K562 (cell line): ENCODE data around the gene TLCD1. TPM values are rescaled to one million over a fixed set of nuclear protein-coding genes. Genes with fewer than 3 reads are reported as not detected.

Experiments
- BRF1 ChIP-seq: IDR thresholded peaks from 3 replicates; pipeline ENCODE4 v1.6.1; 2011; ENCODE audit warnings: borderline replicate concordance, mild to moderate bottlenecking; ENCODE audit not compliant: insufficient read length; ENCODE audit errors: extremely low read depth
- CHAMP1 ChIP-seq: fragments of 450-650 bp; IDR thresholded peaks from 2 replicates; pipeline ENCODE4 v1.6.1; 2016; ENCODE audit warnings: mild to moderate bottlenecking
- CSDE1 ChIP-seq, 2 experiments: fragments of 450-650 bp; IDR thresholded peaks; 2 replicates each; pipeline ENCODE4 v1.6.1; 2016; ENCODE audit warnings: mild to moderate bottlenecking in 1 of 2
- FUS ChIP-seq: fragments of 200-400 bp; formaldehyde crosslinking; optimal IDR thresholded peaks from 2 replicates; pipeline ENCODE3; 2017; ENCODE audit warnings: low read depth, low read length
- HDAC8 ChIP-seq: fragments of 450-650 bp; IDR thresholded peaks from 2 replicates; pipeline ENCODE4 v1.6.1; 2016; ENCODE audit warnings: mild to moderate bottlenecking, missing genetic modification characterization, moderate library complexity, missing compliant biosample characterization
- L3MBTL2 ChIP-seq: fragments of 450-650 bp; IDR thresholded peaks from 2 replicates; pipeline ENCODE4 v1.6.1; 2016; ENCODE audit warnings: mild to moderate bottlenecking, moderate library complexity
- NUFIP1 ChIP-seq: fragments of 450-650 bp; IDR thresholded peaks from 2 replicates; pipeline ENCODE4 v1.6.1; 2018; ENCODE audit not compliant: partially characterized antibody
- PHF8 ChIP-seq: fragments of 200-600 bp; sonication (generic); IDR thresholded peaks from 2 replicates; pipeline ENCODE4 v1.6.1; 2012; ENCODE audit warnings: mixed run types, mild to moderate bottlenecking, inconsistent platforms, low read length, moderate library complexity, borderline replicate concordance
- POLR2H ChIP-seq: IDR thresholded peaks from 2 replicates; pipeline ENCODE4 v1.6.1; 2016; ENCODE audit warnings: missing genetic modification characterization, low read depth, mild to moderate bottlenecking, control low read depth, missing compliant biosample characterization, moderate library complexity
- RBM14 ChIP-seq: fragments of 200-400 bp; formaldehyde crosslinking; IDR thresholded peaks from 2 replicates; pipeline ENCODE4 v1.6.1; 2018; ENCODE audit warnings: low read depth, mild to moderate bottlenecking, low read length, moderate library complexity, borderline replicate concordance; ENCODE audit not compliant: insufficient read depth
- RFX1 ChIP-seq: fragments of 450-650 bp; IDR thresholded peaks from 2 replicates; pipeline ENCODE4 v1.6.1; 2016; ENCODE audit warnings: mild to moderate bottlenecking, moderate library complexity
- SIN3A ChIP-seq, 2 experiments: fragments of 150-350 bp in 1 of 2; IDR thresholded peaks; 2 replicates each; pipeline ENCODE4 v1.6.1; 2011 to 2016; ENCODE audit warnings: borderline replicate concordance in 2 of 2, low read depth in 2 of 2, low read length in 2 of 2, mild to moderate bottlenecking in 2 of 2, moderate library complexity in 2 of 2; ENCODE audit not compliant: control insufficient read depth in 1 of 2
- SPI1 ChIP-seq: IDR thresholded peaks from 2 replicates; pipeline ENCODE4 v1.6.1; 2011; ENCODE audit warnings: low read depth, low read length, control low read depth, borderline replicate concordance
- SRSF3 ChIP-seq: fragments of 200-400 bp; formaldehyde crosslinking; IDR thresholded peaks from 2 replicates; pipeline ENCODE4 v1.6.1; 2016; ENCODE audit warnings: mild to moderate bottlenecking, low read length, moderate library complexity; ENCODE audit not compliant: insufficient read depth
- TAL1 ChIP-seq: fragments of 450-650 bp; IDR thresholded peaks from 2 replicates; pipeline ENCODE4 v1.6.1; 2016; ENCODE audit warnings: mild to moderate bottlenecking
- TCF3 ChIP-seq: sonication (generic); formaldehyde crosslinking; IDR thresholded peaks from 2 replicates; pipeline ENCODE4 v1.4.0; 2020; ENCODE audit warnings: mild to moderate bottlenecking, missing genetic modification reagents
- TEAD2 ChIP-seq: fragments of 450-650 bp; IDR thresholded peaks from 2 replicates; pipeline ENCODE4 v1.6.1; 2016; ENCODE audit warnings: missing genetic modification characterization, control low read depth, missing compliant biosample characterization
- ZKSCAN8 ChIP-seq: fragments of 200-800 bp; sonication (Bioruptor generic); IDR thresholded peaks from 2 replicates; pipeline ENCODE4 v1.6.1; 2016; ENCODE audit warnings: missing genetic modification characterization, missing compliant biosample characterization
- ZNF121 ChIP-seq: sonication (generic); formaldehyde crosslinking; conservative IDR thresholded peaks from 2 replicates; pipeline ENCODE4 v1.8.0; 2022; ENCODE audit warnings: missing genetic modification reagents
- ZNF253 ChIP-seq: fragments of 250-450 bp; sonication (Bioruptor Pico); conservative IDR thresholded peaks from 2 replicates; pipeline ENCODE4 v1.6.1; 2021; ENCODE audit warnings: mild to moderate bottlenecking
- ZNF445 ChIP-seq: fragments of 250-450 bp; sonication (Bioruptor Pico); IDR thresholded peaks from 2 replicates; pipeline ENCODE4 v1.4.0; 2020; ENCODE audit warnings: low read depth, mild to moderate bottlenecking, moderate library complexity
- ZNF583 ChIP-seq: fragments of 250-450 bp; sonication (Bioruptor Pico); IDR thresholded peaks from 2 replicates; pipeline ENCODE4 v1.4.0; 2020
- ZNF764 ChIP-seq: fragments of 250-450 bp; sonication (Bioruptor Pico); IDR thresholded peaks from 2 replicates; pipeline ENCODE4 v1.4.0; 2020; ENCODE audit warnings: low read depth, mild to moderate bottlenecking, moderate library complexity
- polyA plus RNA-seq, 8 experiments: library from polyadenylated mRNA; depleted of rRNA in 4 of 8; stranded (reverse) in 5 of 8; unstranded in 3 of 8; fragments of >200 nt; fragmentation: Nextera tagmentation in 2 of 8; fragmentation: Illumina TruSeq in 1 of 8; extraction: Ambion mirVana in 2 of 8; extraction: Trizol in 1 of 8; gene quantifications; 2 replicates each; pipeline versions ENCODE4 v1.2.1 to v1.2.3, GENCODE V29; 2011 to 2014; ENCODE audit warnings: inconsistent platforms in 1 of 8, missing spikeins in 1 of 8
- total RNA-seq, 7 experiments: library from RNA; depleted of rRNA in 6 of 7; stranded (reverse); fragments of >200 nt in 6 of 7; fragmentation: Illumina TruSeq in 2 of 7; extraction: Trizol in 2 of 7; gene quantifications; 2 replicates each; pipeline versions ENCODE4 v1.2.1 to v1.2.3, GENCODE V29; 2011 to 2021; ENCODE audit warnings: low replicate concordance in 1 of 7
- TF ChIP-seq, protein P1 (sequence below): IDR thresholded peaks from 2 replicates; pipeline ENCODE4 v1.6.1; 2011; ENCODE audit warnings: borderline replicate concordance, low read depth, mild to moderate bottlenecking, moderate library complexity, low read length; ENCODE audit not compliant: insufficient read depth, poor library complexity, severe bottlenecking

Gene TLCD1
- total and polyA plus RNA-seq, 9 of the 15 experiments (the other 6 are each of a cell fraction or from before 2014, with no cell fraction given): 6.8 to 37.7 (median 21.7) TPM

DNA sequence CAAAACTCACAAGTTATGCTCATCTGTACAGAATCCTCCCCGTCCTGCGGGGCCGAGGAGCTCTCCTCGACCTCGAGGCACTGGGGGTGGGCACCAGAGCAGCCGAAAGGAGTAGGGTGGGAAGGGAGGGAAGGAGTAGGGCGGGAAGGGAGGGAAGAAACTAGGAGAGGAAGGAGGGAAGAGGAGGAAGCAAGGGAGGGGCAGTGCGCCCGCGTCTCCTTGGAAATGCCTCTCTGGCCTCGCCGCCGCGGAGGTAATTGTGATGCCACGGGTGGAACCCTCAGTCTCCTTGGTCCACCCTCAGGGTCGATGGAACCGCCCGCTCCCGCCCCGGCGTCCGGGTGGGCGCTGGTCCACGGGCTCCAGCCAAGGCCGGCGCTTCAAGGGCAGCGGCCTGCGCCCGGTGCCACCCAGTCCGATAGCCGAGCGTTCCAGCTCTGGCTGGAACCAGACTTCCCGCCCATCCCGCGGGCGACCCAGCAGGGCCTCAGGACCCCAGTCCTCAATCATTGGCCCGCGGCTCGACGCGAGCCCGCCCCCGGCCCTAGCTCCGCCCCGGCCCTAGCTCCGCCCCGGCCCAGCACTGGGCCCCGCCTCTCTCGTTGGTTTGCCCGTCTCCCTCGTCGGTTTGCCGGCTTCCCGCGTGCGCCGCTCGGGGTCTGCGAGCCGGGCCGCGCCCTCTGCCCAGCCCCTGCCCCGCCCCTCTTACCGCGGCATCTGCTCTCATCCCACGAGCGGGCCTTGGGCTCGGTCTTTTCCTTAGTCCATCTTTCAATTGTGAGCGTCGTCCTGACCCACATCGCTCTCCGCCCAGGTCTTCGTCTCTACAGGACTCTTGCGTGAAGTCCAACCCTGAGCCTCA, 14.9 kb downstream of the TLCD1 start (continued):
- TF ChIP-seq CHAMP1 (no peak), FUS (peak; percentile 25), L3MBTL2 (peak; percentile 99), ZNF253 (no peak), ZNF121 (CRISPR knock-in tag) (no peak), ZNF445 (CRISPR knock-in tag) (no peak), NUFIP1 (no peak), TCF3 (CRISPR knock-in tag) (no peak; the same call in 1 of the 2 replicates), SRSF3 (no peak), POLR2H (tag) (peak; percentile 85), PHF8 (peak; percentile 83; the same call in 1 of the 2 replicates), SIN3A (IDR thresholded peaks at IDR 0.05; ENCODE audit: borderline replicate concordance in 2 of 2, control insufficient read depth in 1 of 2, low read depth in 2 of 2, low read length in 2 of 2) (peak in 1 of 2 experiments; percentile 35; a peak in 1 of 4 replicates), HDAC8 (tag) (peak; percentile 54; the same call in 1 of the 2 replicates), BRF1 (no peak), RBM14 (0 out of 2 replicates have a peak, but pooled peaks have one; percentile 27), TAL1 (no peak), SPI1 (0 out of 2 replicates have a peak, but pooled peaks have one; percentile 1), ZNF583 (CRISPR knock-in tag) (0 out of 2 replicates have a peak, but pooled peaks have one; percentile 23), CSDE1 (IDR thresholded peaks at IDR 0.05) (0 out of 4 replicates have a peak, but pooled peaks of 1 of the 2 experiments have one; percentile 37), ZKSCAN8 (no peak), RFX1 (no peak), ZNF764 (CRISPR knock-in tag) (no peak), TEAD2 (no peak)
- TF ChIP-seq, protein P1, sequence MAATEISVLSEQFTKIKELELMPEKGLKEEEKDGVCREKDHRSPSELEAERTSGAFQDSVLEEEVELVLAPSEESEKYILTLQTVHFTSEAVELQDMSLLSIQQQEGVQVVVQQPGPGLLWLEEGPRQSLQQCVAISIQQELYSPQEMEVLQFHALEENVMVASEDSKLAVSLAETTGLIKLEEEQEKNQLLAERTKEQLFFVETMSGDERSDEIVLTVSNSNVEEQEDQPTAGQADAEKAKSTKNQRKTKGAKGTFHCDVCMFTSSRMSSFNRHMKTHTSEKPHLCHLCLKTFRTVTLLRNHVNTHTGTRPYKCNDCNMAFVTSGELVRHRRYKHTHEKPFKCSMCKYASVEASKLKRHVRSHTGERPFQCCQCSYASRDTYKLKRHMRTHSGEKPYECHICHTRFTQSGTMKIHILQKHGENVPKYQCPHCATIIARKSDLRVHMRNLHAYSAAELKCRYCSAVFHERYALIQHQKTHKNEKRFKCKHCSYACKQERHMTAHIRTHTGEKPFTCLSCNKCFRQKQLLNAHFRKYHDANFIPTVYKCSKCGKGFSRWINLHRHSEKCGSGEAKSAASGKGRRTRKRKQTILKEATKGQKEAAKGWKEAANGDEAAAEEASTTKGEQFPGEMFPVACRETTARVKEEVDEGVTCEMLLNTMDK: peak; percentile 9
